ENCODE measurements around the gene CGAS.

Gene CGAS

GRCh38 chr6:73418081-73418741 is 33.9 kb downstream of the CGAS start:
- H3K27me3 ChIP-seq = no peaks in the 10 kb centered on the region
- H3K36me3 ChIP-seq = peaks cover 0 to 14% (median 1%) of the 10 kb centered on the region in 3 donors
- DNase-seq = no peak
- H3K4me1 ChIP-seq = no peaks in the 10 kb centered on the region
- no peak overlapping the region for H3K27ac ChIP-seq
- no peaks in the 10 kb centered on the region for H3K9me3 ChIP-seq
- no peak for TF ChIP-seq CTCF (IDR thresholded peaks at IDR 0.05)
- intact Hi-C loops (cut with DNase I; ENCODE audit: low total_unique reads) = no loop called here
- H3K4me3 ChIP-seq = no peak overlapping the region

- Histone ChIP-seq H3K9me3 (no peaks in the 10 kb centered on the region), H3K27me3 (no peaks in the 10 kb centered on the region), H3K36me3 (peaks cover 0 to 2% (median 0%) of the 10 kb centered on the region in 3 donors), H3K27ac (no peak overlapping the region), H3K4me3 (no peak overlapping the region), H3K4me1 (no peaks in the 10 kb centered on the region)
- DNase-seq = no peak
- intact Hi-C loops (cut with DNase I; ENCODE audit: low total_unique reads) = no loop called here
- TF ChIP-seq CTCF (IDR thresholded peaks at IDR 0.05) = no peak
Measured at GRCh38 chr6:73413102-73413501, 39.0 kb downstream of the CGAS start.

GRCh38 chr6:73409395-73409794 is 42.7 kb downstream of the CGAS start:
- intact Hi-C loops (cut with DNase I; ENCODE audit: low total_unique reads) = no loop called here
- Histone ChIP-seq H3K4me3 (no peak overlapping the region), H3K27me3 (no peaks in the 10 kb centered on the region), H3K36me3 (peaks cover 0 to 2% (median 0%) of the 10 kb centered on the region in 3 donors), H3K9me3 (no peaks in the 10 kb centered on the region), H3K27ac (no peak overlapping the region), H3K4me1 (no peaks in the 10 kb centered on the region)
- no peak for DNase-seq
- TF ChIP-seq CTCF (IDR thresholded peaks at IDR 0.05) = no peak

- no peak for TF ChIP-seq CTCF (IDR thresholded peaks at IDR 0.05)
Measured at GRCh38 chr6:73400656-73401055, 51.4 kb downstream of the CGAS start.

GRCh38 chr6:73395875-73396274 is 56.2 kb downstream of the CGAS start:
- no peak for DNase-seq
- no peaks in the 10 kb centered on the region for H3K27me3 ChIP-seq
- H3K27ac ChIP-seq = no peak overlapping the region
- H3K9me3 ChIP-seq = no peaks in the 10 kb centered on the region
- H3K36me3 ChIP-seq = no peaks in the 10 kb centered on the region
- H3K4me3 ChIP-seq = no peak overlapping the region
- no peaks in the 10 kb centered on the region for H3K4me1 ChIP-seq
- intact Hi-C loops (cut with DNase I; ENCODE audit: low total_unique reads) = no loop called here
- TF ChIP-seq CTCF (IDR thresholded peaks at IDR 0.05) = no peak

More at GRCh38 chr6:73400656-73401055, 51.4 kb downstream of the CGAS start:
- Histone ChIP-seq H3K27me3 (no peaks in the 10 kb centered on the region), H3K4me1 (no peaks in the 10 kb centered on the region), H3K9me3 (no peaks in the 10 kb centered on the region), H3K36me3 (no peaks in the 10 kb centered on the region), H3K4me3 (no peak overlapping the region), H3K27ac (no peak overlapping the region)
- intact Hi-C loops (cut with DNase I; ENCODE audit: low total_unique reads) = no loop called here
- DNase-seq = no peak
